PC-3 (cell line): Measurements from ENCODE around the gene ASAP3.

Experiments used
- CTCF ChIP-seq: fragments of 300-600 bp; sonication (generic); conservative IDR thresholded peaks from 2 replicates; pipeline ENCODE4 v1.5.1; 2017; ENCODE audit warnings: antibody characterized with exemption, low read depth, mild to moderate bottlenecking, low read length
- EZH2 ChIP-seq: fragments of 300-600 bp; sonication (generic); IDR thresholded peaks from one replicate; pipeline ENCODE4 v1.6.1; 2017; ENCODE audit warnings: antibody characterized with exemption, mild to moderate bottlenecking, low read length; ENCODE audit not compliant: unreplicated experiment
- EZH2phosphoT487 ChIP-seq: fragments of 300-600 bp; sonication (generic); IDR thresholded peaks from 2 replicates; pipeline ENCODE4 v1.6.1; 2018; ENCODE audit warnings: mild to moderate bottlenecking, antibody characterized with exemption, low read length, borderline replicate concordance

- no peak for TF ChIP-seq CTCF
- no peak for TF ChIP-seq EZH2
- TF ChIP-seq EZH2phosphoT487, result no peak
These were observed 66.4 kb downstream of the ASAP3 start for GRCh38 chr1:23417570-23417969.
